Glutamatergic neuron (in vitro differentiated cells): ENCODE data around the gene MLPH. TPM values are rescaled to one million over a fixed set of nuclear protein-coding genes. Genes with fewer than 3 reads are reported as not detected.

Experiments
- DNase-seq: peaks from one replicate; pipeline ENCODE4 v3.0.0; 2022
- H3K27ac Mint-ChIP-seq: one replicate; pipeline ENCODE4 v1.8.0; 2020; ENCODE audit warnings: mild to moderate bottlenecking, mixed read lengths, inconsistent platforms; ENCODE audit not compliant: unreplicated experiment
- H3K27me3 Mint-ChIP-seq: one replicate; pipeline ENCODE4 v1.8.0; 2020; ENCODE audit warnings: mild to moderate bottlenecking, moderate library complexity, mixed read lengths, inconsistent platforms; ENCODE audit not compliant: unreplicated experiment
- H3K36me3 Mint-ChIP-seq: one replicate; pipeline ENCODE4 v1.8.0; 2020; ENCODE audit warnings: mild to moderate bottlenecking, mixed read lengths, inconsistent platforms; ENCODE audit not compliant: unreplicated experiment
- H3K4me1 Mint-ChIP-seq: one replicate; pipeline ENCODE4 v1.8.0; 2020; ENCODE audit warnings: mild to moderate bottlenecking, low read depth, mixed read lengths, inconsistent platforms; ENCODE audit not compliant: unreplicated experiment
- H3K4me3 Mint-ChIP-seq: one replicate; pipeline ENCODE4 v1.8.0; 2020; ENCODE audit warnings: mild to moderate bottlenecking, mixed read lengths, inconsistent platforms; ENCODE audit not compliant: unreplicated experiment
- H3K9me3 Mint-ChIP-seq: one replicate; pipeline ENCODE4 v1.8.0; 2020; ENCODE audit warnings: mild to moderate bottlenecking, moderate library complexity, mixed read lengths, inconsistent platforms; ENCODE audit not compliant: unreplicated experiment
- CTCF ChIP-seq: fragments of 200-600 bp; sonication (generic); IDR thresholded peaks from one replicate; pipeline ENCODE4 v1.5.0; 2021; ENCODE audit not compliant: partially characterized antibody, unreplicated experiment
- total RNA-seq: library from RNA; stranded (reverse); fragmentation: NEBNext Ultra II Directional; extraction: Animal tissue kit (Norgen Biotek cat#: 25700); gene quantifications from one replicate; pipeline ENCODE4 v1.2.1, GENCODE V29; 2021; ENCODE audit not compliant: unreplicated experiment

MLPH gene
- total RNA-seq, 1 donor from 2014 or later, result 4.3 TPM

DNA sequence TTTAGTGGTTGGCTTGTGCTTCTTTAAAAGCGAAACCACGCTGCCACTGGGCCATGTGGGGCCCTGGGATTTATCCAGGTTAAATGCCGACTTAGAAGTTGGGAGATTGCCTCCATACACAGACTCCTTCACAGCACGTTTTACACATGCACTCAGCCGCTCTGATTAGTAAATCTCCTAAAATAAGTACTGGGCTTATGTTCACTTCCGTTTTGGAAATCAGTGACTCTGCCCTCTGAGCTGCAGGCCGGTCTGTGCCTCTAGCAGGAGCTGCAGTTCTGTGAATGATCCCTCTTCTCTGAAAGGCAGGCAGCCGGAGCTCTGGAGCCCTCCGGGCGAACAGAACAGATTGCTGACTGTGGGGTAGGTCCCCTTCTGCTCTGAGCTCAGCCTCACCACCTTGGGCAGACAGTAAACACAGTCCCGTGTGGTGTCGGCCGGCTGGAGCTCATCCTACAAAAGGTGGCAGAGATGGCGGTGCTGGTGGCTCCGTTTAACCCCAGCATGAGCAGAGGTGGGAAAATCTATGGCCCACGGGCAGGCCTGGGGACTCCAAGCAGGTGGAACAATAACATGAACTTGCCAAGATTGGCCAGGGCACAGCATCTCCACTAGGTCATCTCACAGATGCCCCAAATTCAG, 113.3 kb downstream of the MLPH start:
- Mint-ChIP-seq H3K9me3 (peaks cover 2% of the 10 kb centered on the region), H3K4me1 (peaks cover 13% of the 10 kb centered on the region), H3K4me3 (no peak overlapping the region), H3K27ac (no peak overlapping the region), H3K27me3 (peaks cover 5% of the 10 kb centered on the region), H3K36me3 (no peaks in the 10 kb centered on the region)
- TF ChIP-seq CTCF, result no peak
- DNase-seq, result peak; percentile 39

DNA sequence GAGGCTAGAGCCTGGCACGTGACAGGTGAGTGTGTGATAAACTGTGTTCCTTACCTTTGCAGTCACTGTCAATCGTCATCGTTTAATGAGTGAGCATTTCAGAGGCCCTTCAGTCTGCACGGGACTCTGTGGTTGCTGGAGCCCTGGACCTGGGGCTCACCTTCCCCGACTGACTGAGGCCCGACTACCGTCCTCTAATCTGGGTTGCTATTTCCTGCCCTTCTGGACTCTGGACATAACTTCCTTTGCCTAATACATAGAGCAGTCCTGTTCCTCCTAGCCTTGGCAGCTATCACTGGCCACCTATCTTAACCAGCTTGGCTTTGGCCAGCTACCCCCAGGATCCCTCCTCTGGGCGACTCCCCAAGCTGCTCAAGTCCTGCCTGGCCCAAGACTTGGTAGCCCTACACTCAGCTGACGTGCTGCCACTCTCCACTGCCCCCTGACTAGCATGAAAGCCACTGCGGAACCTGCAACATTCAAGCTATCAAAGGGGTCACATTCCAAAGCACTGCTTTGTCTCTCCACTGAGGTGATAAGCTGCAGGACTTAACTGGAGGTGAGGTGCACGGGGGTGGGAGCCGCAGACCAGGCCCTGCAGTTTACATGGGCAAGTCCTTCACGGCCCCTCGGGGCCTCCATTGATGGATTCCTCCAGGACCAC, 114.5 kb downstream of the MLPH start:
- no peak for DNase-seq
- H3K9me3 Mint-ChIP-seq, result peaks cover 5% of the 10 kb centered on the region
- H3K4me1 Mint-ChIP-seq, result peaks cover 13% of the 10 kb centered on the region

GRCh38 chr2:237602409-237602808, 115.4 kb downstream of the MLPH start:
- Mint-ChIP-seq H3K4me3 (no peak overlapping the region), H3K4me1 (peaks cover 11% of the 10 kb centered on the region)

More for the DNA sequence above, 114.5 kb downstream of the MLPH start:
- TF ChIP-seq CTCF, result no peak
- Mint-ChIP-seq H3K27me3 (peaks cover 7% of the 10 kb centered on the region), H3K27ac (no peak overlapping the region), H3K4me3 (no peak overlapping the region), H3K36me3 (no peaks in the 10 kb centered on the region)

DNA sequence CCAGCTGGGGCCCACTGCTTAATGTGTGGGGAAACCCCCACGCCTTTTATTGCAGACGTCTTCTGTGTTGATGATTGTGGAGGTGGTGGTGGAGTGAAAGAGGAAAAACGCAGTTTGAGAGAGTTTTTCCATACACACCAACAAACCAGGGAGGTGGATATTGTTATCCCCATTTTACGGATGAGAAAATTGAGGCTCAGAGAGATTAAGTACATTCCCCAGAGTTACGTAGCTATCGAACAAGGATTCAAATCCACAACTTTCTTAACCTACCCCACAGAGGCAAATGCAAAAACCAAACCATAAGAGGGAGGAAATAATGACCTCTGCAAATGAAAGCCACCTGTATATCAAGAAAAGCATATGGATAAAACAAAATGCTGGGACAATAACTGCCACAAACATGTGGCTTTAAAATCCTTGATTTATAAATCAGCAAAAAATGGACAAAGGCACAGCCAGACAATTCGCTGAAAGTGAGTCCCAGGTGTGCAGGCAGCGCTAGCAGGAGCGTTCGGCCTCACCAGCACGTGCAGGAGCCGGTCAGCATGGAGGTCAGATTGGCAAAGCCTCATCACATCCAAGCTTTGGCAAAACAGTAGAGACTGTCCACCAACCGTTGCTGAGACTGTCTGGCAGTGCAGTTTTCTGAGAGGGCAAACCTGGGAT, 116.1 kb downstream of the MLPH start:
- DNase-seq, result no peak
- Mint-ChIP-seq H3K27ac (no peak overlapping the region), H3K36me3 (peaks cover 13% of the 10 kb centered on the region), H3K4me3 (no peak overlapping the region), H3K27me3 (peaks cover 6% of the 10 kb centered on the region), H3K4me1 (peaks cover 9% of the 10 kb centered on the region), H3K9me3 (peaks cover 12% of the 10 kb centered on the region)
- TF ChIP-seq CTCF, result no peak

More at GRCh38 chr2:237602409-237602808, 115.4 kb downstream of the MLPH start:
- no peak for DNase-seq
- no peak for TF ChIP-seq CTCF
- peaks cover 7% of the 10 kb centered on the region for H3K36me3 Mint-ChIP-seq
- peaks cover 5% of the 10 kb centered on the region for H3K27me3 Mint-ChIP-seq
- no peak overlapping the region for H3K27ac Mint-ChIP-seq
- H3K9me3 Mint-ChIP-seq, result peaks cover 8% of the 10 kb centered on the region
